A673 (cell line): ENCODE data around the gene EYA3.

ENCODE experiments used
- EZH2 ChIP-seq: fragments of 200-600 bp; sonication (generic); IDR thresholded peaks from 2 replicates; pipeline ENCODE4 v1.6.1; 2017; ENCODE audit warnings: borderline replicate concordance, low read depth, mild to moderate bottlenecking, mixed read lengths, antibody characterized with exemption, low read length; ENCODE audit not compliant: poor library complexity, severe bottlenecking
- TF ChIP-seq, protein P1 (sequence below): fragments of 300-800, 200-600 bp; sonication (generic); conservative IDR thresholded peaks from 2 replicates; pipeline ENCODE4 v1.5.1; 2017; ENCODE audit warnings: low read depth, mild to moderate bottlenecking, antibody characterized with exemption, low read length, moderate library complexity, mixed read lengths

DNA sequence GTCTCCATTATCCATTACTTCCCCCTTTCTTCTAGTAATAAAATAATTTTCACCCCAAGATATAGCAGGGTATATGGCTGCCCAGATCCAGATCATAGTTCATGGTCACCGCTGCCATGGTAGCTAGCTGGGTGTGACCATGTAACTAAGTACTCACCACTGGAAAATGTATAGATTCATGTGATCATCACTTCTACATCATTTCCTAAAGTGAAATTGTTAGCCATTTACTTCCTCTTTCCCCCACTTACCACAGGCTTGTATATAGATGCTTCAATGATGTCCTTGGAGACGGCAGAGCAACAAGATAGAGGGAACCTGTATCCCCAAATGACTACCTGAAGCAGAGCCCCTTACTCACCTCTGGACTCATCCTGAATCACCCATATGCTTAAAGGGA is 22.7 kb upstream of the EYA3 start:
- TF ChIP-seq, protein P1, sequence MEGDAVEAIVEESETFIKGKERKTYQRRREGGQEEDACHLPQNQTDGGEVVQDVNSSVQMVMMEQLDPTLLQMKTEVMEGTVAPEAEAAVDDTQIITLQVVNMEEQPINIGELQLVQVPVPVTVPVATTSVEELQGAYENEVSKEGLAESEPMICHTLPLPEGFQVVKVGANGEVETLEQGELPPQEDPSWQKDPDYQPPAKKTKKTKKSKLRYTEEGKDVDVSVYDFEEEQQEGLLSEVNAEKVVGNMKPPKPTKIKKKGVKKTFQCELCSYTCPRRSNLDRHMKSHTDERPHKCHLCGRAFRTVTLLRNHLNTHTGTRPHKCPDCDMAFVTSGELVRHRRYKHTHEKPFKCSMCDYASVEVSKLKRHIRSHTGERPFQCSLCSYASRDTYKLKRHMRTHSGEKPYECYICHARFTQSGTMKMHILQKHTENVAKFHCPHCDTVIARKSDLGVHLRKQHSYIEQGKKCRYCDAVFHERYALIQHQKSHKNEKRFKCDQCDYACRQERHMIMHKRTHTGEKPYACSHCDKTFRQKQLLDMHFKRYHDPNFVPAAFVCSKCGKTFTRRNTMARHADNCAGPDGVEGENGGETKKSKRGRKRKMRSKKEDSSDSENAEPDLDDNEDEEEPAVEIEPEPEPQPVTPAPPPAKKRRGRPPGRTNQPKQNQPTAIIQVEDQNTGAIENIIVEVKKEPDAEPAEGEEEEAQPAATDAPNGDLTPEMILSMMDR: no peak
- no peak for TF ChIP-seq EZH2
